Fibroblast of peridontal ligament (primary cell): ENCODE results near the gene TXNDC2.

ENCODE experiments used
- DNase-seq: peaks from one replicate; pipeline ENCODE4 v3.0.0-alpha.2; 2010; ENCODE audit errors: extremely low read depth

TXNDC2 gene

DNA sequence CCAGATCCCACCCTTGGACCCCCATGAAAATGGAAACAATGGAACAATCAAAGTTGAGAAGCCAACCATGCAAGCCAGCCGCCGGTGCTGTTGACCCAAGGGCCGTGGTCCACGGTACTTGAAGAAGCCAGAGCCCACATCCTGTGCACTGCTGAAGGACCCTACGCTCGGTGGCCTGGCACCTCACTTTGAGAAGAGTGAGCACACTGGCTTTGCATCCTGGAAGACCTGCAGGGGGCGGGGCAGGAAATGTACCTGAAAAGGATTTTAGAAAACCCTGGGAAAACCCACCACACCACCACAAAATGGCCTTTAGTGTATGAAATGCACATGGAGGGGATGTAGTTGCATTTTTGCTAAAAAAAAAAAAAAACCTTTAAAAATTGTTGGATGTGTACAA, 26.5 kb upstream of the TXNDC2 start:
- no peak for DNase-seq

DNA sequence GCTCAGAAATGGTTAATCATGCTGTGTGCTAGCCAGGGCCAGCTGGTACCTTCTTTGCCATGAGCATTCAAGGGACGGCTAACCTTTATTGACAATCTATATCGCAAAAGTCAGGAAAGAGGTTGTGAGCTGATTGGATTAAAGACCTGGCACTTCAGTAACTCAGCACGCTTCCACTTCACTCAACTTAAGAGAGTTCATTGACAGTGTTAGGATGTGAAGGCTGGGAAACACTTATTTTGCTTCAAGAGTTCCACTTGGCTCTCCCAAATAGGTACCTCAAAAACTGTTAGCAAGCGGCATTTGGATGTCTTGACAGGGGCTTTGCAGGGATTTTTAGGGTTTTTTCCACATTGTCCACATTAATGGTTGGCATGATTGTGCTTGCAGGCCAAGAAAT, 25.1 kb upstream of the TXNDC2 start:
- DNase-seq: no peak

GRCh38 chr18:9861157-9861556, 24.6 kb upstream of the TXNDC2 start:
- no peak for DNase-seq

GRCh38 chr18:9861933-9862332, 23.8 kb upstream of the TXNDC2 start:
- DNase-seq: no peak

DNA sequence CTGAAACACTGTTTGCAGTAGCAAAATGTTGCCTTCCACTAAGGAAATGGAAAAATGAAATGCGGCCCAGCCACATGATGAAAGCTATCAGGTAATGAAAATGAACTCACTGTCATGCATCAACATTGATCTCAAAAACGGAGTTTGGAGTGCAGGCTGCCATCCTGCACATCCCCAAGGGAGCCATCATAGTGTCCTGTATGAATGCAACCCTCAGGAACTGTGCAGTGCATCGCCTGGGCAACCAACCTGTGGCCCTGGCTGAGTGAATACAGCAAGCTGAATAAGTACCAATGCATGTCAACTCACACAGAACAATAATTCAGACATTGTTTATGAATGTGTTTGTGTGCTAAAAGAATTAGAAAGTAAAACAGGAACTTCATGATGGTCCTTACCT, 23.1 kb upstream of the TXNDC2 start:
- no peak for DNase-seq

DNA sequence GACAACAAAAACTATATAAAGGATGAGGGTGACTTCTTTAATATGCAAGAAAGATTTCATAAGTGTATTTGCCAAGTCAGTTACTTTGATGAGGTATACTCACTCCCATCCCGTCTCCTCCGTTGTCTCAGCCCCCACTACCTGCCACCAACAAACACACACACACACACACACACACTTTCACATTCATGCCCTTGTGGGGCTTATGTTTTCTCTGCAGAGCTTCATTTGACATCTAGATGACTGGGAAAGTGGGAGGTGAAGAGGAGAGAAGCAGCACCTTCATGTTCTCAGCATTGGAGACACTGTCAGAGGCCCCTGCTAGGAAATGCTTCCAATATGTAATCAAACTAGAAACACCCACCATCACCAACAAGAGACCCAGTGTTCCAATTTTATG, 22.5 kb upstream of the TXNDC2 start:
- no peak for DNase-seq

DNA sequence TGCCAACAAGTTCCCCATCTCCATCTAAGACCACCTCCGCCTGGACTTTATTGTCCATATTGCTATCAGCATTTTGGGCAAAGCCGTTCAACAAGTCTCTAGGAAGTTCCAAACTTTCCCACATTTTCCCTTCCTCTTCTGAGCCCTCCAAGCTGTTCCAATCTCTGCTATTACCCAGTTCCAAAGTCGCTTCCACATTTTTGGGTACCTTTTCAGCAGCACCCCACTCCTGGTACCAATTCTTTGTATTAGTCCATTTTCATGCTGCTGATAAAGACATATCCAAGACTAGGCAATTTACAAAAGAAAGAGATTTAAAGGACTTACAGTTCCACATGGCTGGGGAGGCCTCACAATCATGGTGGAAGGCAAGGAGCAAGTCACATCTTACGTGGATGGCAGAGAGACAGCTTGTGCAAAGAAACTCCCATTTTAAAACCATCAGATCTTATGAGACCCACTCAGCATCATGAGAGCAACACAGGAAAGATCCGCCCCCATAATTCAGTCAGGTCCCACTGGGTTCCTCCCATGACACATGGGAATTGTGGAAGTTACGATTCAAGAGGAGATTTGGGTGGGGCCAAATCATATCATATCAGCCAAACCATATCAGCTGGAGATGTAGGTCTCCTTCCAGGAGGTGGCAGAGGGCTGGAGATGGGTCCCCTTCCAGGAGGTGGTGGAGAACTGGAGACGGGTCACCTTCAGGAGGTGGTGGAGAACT, 19.8 kb upstream of the TXNDC2 start:
- DNase-seq: no peak

DNA sequence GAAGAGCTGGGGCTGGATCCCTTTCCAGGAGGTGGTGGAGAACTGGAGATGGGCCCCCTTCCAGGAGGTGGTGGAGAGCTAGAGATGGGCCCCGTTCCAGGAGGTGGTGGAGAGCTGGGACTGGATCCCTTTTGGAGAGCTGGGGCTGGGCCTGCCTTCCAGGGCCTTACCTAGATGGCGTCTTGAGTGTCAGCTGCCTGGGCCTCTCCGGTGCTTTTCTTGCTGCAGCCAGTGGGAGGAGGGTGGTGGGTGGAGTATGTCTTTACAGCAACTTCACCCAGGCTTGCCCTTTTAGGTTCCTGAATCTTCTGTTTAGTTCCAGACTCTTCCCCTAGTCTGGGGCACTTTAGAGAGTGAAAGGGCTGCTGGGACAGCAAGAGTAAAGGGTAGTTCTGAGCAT, 19.1 kb upstream of the TXNDC2 start:
- no peak for DNase-seq

GRCh38 chr18:9867071-9867594, 18.6 kb upstream of the TXNDC2 start:
- DNase-seq: no peak

DNA sequence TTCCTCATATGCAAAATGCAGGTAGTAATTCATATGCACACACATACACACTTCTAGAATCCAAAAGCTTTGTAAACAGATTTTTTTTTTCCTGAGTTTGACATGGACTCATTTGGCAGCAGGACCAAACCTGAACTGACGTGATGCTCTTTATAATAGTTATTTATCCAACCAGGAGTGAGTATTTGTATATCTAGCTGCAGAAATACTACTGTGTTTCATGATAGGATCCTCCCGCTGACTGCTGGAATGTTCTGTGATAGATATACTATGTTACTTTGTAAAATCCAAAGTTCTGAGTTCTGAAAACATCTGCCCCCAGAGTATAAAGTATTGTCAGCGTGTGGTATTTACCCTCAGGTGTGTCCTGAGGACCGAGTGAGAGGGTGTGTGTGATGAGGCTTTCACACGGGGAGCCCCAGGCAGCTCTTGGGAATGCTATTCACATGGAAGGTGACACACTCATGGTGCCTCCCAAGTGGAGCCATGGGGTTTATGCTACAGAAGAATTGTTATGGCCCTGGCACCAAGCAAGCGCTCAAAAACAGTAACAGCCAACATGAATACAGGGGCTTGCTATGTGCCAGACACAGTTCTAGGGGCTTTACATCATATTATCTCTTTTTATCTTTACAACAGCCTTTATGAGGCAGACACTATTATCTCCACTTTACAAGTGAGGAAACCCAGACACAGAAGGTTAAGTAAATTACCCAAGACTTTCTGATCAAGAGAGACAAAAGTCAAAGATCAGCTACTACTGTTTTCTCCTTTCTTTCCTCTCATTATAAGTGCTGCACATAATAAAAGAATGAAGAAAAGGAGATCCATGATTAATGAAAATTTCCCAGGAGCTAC, 16.7 kb upstream of the TXNDC2 start:
- DNase-seq: no peak

GRCh38 chr18:9869715-9870430, 15.9 kb upstream of the TXNDC2 start:
- peak; percentile 84 for DNase-seq

- no peak for DNase-seq
These were observed 15.3 kb upstream of the TXNDC2 start for GRCh38 chr18:9870431-9871008.

GRCh38 chr18:9871244-9871746, 14.5 kb upstream of the TXNDC2 start:
- DNase-seq: no peak

- no peak for DNase-seq
These were observed 12.9 kb upstream of the TXNDC2 start for GRCh38 chr18:9872823-9873222.

DNA sequence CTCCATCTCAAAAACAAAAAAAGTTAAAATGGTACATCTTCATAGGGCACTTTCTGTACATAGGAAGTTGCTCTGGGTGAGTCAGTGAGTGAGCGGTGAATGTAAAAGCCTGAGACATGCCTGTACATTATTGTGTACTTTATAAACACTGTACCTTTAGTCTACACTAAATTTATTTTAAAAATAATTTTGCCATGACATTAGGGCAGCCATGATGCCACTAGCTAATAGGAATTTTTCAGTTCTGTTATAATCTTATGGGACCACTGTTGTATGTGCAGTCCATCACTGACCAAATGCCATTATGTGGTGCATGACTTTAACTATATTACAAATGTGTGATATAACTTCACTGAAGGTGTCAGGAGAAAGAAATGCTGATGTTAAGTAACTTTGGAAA, 11.0 kb upstream of the TXNDC2 start:
- DNase-seq: no peak

DNA sequence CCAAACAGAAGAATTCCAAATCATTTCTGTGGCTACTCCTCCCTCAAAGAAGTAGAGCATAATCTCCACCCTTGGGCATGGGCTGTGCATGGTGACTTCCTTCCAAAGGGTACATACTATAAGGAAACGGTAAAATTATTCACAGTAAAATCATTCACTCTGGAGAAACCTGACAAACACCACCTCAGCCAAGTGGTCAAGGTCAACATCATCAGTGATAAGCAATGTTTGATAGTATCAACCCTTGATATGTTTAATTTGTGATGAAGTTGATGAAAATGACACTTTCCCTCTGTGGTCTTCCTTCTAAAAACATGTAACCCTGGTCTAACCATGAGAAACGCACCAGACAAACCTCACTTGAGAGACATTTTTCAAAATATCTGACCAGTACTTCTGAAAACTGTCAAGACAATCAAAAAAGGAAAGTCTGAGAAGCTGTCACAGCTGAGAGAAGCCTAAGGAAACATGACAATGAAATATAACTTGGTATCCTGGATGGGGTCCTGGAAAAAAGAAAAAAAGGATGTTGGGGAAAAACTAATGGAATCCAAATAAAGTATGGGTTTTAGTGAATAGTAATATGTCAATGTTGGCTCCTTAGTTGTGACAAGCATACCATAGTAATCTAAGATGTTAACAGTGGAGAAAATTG, 9.4 kb upstream of the TXNDC2 start:
- no peak for DNase-seq

- peak; percentile 96 for DNase-seq
These were observed 8.7 kb upstream of the TXNDC2 start for GRCh38 chr18:9876867-9877654.

- DNase-seq: no peak
These were observed 8.1 kb upstream of the TXNDC2 start for GRCh38 chr18:9877655-9878014.

GRCh38 chr18:9878095-9878494, 7.7 kb upstream of the TXNDC2 start:
- no peak for DNase-seq

DNA sequence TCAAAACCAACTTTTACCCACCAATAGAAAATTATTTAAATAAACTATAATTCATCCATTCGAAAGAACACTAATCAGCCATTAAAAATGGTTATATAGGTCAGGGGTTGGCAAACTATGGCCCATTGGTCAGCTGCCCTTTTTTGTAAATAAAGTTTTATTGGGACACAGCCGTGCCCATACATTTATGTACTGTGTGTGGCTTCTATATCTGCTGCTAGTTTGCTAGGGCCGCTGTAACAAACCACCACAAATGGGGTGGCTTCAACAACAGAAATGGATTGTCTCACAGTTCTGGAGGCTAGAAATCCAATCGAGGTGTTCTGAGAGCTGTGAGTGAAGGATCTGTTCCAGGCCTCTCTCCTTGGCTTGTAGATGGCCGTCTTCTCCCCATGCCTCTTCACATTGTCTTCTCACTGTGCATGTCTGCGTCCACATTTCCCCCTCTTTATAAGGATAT, 7.0 kb upstream of the TXNDC2 start:
- no peak for DNase-seq
